ENCODE measurements around the gene LRRC8A.

The LRRC8A gene

DNA sequence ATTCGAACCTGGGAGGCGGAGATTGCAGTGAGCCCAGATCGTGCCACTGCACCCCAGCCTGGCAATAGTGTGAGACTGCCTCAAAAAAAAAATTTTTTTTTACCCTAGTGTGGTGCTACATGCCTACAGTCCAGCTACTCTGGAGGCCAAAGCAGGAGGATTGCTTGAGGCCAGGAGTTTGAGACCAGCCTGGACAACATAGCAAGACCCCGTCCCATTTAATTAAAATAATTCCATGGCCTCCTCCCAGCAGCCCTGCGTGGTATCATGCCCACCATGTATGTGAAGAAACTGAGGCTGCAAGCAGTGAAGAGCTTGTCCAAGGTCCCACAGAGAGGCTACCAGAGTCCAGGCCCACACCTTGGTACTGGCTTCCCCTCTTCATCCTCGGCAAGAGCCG is 19.4 kb downstream of the LRRC8A start:
- no peak for DNase-seq (ENCODE audit: low read depth in 2 of 2)

DNA sequence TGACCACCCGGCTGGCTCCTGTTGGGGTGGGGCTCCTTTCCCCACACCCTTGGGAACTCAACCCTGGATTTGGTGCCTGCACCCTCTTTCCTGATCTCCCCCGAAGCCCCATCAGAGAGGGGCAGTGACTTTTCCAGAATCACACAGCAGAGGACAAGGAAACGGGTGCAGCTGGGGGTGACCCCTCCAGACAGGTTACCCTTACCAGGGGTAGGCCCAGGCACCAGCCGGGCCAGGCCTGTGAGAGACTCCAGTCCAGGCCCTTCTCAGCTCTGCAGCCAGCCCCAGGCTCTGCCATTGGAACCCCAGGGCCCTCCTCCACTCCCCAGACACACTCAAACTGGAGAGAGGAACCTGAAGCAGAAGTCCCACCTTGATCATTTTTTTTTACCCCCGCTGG is 19.9 kb downstream of the LRRC8A start:
- no peak for DNase-seq (ENCODE audit: low read depth in 2 of 2)

DNA sequence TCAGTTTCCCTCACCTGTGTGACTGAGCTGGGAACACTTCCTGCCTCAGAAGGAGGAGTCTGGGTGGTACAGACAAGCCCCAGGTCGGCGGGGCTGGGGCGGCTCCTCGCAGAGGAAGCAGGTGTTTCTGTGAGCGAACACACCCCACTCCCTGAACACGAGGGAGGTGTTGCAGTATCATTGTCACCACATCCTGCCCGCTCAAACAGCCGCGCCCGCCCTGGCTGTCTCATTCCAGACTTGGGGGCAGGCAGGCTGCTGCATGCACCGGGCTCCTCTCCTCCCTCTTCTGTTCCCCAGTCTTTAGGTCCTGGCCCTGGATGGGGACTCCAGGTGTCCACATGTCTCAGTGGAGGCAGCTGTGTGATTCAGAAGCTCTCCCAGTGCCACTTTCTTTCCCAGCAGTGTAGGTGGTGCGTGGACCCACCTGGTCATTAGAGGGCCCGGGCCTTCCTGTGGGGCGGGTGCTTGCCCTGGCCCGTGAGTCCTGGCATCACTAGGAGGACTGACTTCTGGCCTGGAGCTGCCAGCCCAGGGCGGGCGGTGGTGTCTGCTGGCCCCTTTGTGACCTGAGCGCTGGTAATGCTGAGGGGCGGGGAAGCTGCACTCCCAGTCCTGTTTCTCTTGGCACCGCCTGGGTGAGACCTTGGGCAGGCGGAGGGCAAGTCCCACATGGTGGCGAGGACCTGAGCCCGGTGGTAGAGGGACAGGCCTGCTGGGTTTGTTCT is 20.6 kb downstream of the LRRC8A start:
- peak; percentile 73 to 76 for DNase-seq (ENCODE audit: low read depth in 2 of 2)

DNA sequence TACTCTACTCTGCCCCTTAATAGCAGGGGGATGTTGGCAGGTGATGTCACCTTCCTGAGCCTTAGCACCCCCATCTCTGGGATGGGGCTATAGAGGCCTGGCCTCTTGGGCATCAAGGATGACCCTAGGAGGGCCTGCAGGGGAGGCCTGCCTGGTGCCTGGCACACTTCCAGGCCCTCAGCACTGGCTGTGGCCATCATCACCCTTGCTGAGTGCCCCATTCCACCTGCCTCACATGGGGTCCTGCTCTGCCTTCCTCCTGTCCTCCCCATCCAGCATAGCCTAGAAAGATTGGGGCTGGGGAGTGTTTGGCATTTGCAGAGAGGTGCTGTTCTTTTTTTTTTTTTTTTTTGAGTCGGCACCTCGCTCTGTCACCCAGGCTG is 21.1 kb downstream of the LRRC8A start:
- no peak for DNase-seq (ENCODE audit: low read depth in 2 of 2)

DNA sequence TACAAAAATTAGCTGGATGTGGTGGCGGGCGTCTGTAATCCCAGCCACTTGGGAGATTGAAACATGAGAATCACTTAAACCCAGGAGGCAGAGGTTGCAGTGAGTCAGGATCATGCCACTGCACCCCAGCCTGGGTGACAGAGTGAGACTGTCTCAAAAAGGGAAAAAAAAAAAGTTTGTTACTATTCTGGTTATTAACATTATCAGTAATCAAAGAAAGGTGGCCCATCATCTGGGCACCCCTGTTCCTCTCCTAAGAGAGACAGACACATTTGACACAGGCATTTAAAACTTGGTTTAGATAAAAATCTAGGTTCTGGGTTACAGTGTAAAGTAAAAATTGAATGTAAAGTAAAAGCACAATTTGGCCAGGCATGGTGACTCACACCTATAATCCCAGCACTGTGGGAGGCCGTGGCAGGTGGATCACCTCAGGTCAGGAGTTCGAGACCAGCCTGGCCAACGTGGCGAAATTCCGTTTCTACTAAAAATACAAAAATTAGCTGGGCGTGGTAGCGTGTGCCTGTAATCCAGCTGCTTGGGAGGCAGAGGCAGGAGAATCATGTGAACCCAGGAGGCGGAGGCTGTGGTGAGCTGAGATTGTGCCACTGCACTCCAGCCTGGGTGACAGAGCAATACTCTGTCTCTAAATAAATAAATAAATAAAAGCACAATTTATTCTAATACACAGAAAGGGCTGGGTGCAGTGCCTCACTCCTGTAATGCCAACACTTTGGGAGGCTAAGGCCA is 22.1 kb downstream of the LRRC8A start:
- no peak for DNase-seq (ENCODE audit: low read depth in 2 of 2)

DNA sequence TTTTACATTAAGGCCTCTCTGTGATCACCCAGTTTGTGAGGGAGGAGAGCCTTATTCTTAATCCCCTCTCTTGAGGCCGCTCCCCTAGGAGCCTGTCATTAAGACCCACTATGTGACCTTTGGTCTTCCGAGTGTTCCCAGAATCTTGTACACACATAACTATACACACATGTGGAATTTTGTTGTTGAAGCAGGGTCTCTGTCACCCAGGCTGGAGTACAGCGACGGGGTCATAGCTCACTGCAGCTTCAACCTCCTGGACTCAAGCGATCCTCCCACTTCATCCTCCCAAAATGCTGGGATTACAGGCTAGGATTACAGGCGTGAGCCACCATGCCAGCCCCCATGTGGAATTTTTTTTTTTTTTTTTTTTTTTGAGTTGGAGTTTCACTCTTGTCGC is 24.0 kb downstream of the LRRC8A start:
- no peak for DNase-seq (ENCODE audit: low read depth in 2 of 2)

DNA sequence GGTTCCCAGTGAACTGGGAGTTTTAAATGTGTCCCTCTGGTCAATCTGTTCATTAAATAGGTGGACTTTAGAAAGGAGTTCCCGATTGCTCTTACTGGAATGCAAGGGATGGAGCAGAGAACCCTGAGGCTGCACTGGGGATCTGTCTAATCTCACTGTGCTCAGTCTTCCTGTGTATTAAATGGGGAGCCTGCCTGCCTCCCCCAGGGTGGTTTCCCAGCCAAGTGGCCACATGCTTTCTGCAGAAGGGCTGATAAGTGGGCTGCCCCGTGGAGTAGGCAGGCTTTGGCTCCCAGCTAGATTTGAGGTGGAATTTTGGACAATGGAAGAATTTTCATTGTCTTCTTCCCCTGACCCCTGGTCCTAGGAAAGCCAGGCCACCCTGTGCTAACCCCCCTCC is 24.8 kb downstream of the LRRC8A start:
- no peak for DNase-seq (ENCODE audit: low read depth in 2 of 2)

DNA sequence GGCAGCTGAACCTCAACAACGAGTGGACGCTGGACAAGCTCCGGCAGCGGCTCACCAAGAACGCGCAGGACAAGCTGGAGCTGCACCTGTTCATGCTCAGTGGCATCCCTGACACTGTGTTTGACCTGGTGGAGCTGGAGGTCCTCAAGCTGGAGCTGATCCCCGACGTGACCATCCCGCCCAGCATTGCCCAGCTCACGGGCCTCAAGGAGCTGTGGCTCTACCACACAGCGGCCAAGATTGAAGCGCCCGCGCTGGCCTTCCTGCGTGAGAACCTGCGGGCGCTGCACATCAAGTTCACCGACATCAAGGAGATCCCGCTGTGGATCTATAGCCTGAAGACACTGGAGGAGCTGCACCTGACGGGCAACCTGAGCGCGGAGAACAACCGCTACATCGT is 26.4 kb downstream of the LRRC8A start:
- DNase-seq (ENCODE audit: low read depth in 2 of 2) = no peak

DNA sequence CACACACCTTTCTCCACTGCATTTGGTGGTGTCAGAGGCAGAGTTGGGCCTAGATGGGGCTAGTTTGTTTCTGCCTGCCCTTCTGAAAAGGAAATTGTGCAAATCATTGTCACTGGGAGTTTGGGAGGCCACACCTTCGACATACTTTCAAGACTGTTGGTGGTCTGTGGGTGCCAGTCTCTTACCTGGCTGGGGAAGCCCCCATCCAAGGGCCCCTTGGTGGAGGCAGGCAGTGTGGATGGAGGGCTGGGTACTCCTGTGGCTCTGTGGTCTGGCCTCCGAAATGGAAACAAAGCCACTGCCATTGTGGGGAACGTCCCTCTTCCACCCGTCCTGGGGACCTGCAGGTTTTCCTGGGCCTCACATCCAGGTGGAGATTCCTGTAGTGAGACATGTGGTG is 27.9 kb downstream of the LRRC8A start:
- DNase-seq (ENCODE audit: low read depth in 2 of 2) = no peak

DNA sequence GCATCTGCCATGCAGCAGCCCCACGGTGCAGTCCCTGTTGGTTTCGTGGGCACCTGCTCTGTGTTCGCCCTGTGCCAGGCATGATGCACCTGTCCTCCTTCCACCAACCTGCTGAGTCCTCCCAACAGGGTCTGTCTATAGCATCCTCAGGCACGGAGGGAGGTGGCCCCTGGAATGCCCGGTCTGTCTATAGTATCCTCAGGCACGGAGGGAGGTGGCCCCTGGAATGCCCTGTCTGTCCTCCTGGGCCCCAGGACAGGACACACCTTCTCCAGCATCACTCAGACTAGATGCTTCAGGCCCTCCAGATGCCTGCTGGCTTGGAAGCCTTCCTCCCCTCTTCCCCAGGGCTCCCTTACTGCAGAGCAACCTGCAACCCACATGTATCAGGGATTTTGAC is 29.0 kb downstream of the LRRC8A start:
- DNase-seq (ENCODE audit: low read depth in 2 of 2) = no peak

DNA sequence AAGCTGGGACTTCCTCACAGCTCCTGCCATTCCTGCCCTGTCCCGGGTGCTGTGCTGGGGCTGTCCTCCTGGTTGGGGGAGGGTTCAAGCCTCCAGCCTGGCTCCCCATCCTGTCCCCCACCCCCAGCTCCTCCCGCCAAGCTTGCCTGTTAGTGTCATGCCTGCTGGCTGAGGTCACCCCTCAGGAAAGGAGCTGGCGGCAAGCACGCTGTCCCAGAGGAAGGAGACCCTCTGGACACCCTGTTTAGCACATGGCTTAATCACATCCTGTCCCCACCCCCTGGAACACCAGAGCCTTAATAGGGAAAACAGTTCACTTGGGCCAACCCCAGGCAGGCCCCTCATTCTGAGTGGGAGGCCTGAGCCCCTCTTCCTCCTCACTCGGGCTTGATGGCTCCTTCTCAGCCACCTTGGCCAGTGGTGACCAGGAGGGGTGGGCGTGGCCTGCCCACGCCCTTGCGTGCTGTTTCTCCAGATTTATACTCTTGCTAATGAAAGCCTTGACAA is 29.6 kb downstream of the LRRC8A start:
- DNase-seq (ENCODE audit: low read depth in 2 of 2) = no peak

DNA sequence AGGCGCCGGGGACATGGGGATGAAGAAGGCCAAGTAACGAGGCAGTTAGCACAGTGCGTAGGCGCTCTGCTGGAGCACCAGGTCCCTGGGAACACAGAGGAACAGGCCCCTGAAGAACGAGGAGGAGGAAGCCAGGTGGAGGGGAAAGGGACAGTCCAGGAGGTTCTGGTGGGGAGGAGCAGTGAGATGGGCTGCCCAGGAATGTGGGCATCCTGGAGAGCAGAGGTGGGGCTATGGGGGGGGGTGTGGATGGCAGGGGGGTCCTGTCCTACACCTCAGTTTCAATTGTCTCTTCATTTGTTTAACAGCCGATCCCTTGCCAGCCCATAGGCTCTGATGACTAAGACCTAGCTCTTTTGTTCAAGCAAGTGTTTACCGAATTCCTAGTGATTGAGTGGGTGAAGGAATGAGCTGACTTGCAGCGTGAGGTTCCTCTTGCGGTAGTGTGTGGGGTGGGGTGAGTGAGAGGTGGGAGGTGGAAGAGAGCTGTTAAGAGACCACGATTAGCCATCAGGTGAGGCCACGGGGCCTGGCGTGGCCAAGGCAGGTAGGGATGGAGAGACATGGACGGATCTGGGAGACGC is 30.4 kb downstream of the LRRC8A start:
- no peak for DNase-seq (ENCODE audit: low read depth in 2 of 2)

DNA sequence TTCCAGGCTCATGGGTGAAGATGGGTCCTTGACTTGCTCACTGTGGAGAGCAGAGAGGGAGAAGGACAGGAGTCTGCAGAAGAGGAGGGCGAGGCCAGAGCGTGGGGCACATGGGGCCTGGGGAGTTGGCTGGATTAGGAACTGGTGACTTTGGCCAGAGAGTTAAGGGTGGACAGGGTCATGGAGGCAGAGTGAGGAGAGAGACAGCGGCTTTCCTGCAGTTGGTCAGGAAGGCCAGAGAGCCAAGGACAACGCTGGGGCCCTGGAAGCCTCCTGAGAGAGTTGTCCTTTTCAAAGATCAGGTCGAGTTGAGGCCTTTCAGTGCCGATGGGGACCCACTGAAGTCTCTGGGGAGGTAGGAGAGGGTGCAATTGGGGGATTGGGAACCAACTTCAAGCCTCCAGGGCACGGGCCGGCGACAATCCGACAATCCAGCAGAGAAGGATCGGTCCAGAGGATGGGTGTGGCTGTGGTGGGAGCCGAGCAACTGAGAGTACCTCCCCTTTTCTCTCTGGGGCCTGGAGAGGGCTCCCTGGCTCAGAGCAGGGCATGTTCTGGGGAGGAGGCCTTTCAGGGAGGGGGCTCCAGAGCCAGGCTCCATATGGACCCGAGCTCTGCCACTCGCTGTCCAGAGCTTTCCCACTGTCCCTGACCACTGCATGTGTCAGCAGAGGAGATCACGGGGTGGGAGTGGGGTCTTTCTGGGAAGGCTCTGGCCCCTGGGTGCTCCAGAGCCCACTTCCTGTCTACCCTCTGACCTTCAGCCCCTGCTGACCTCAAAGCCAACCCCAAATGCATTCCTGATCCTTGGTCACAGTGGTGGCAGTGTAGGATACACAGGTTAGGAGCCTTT is 31.3 kb downstream of the LRRC8A start:
- DNase-seq (ENCODE audit: low read depth in 2 of 2) = no peak

DNA sequence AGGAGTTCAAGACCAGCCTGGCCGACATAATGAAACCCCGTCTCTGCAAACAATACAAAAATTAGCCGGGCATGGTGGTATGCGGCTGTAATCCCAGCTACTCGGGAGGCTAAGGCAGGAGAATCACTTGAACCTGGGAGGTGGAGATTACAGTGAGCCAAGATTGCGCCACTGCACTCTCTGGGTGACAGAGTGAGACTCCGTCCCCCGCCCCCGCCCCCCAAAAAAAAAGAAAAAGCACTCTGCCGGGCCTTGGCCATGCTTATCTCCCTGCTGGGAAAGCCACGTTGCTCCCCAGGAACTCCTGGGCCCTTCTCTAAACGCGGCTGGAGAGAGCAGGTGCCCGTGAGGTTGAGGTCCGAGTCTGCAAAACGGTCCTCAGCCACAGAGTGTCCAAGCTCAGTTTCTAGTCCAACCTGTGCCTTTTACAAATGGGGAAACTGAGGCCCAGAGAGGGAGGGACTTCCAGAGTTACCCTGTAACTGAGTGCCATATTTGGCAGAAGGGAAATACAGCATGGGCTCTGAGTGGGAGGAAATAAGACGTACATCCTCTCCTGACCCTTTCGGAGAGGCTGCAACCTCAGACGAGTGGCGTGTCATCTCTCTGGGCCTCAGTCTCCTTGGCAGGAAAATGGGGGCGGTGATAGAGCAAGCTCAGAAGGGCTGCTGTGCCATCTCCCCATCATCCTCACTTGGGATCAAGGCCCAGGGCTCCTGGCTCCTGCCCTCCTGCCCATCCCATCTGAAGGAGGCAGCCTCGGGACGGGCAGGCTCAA is 32.3 kb downstream of the LRRC8A start:
- DNase-seq (ENCODE audit: low read depth in 2 of 2) = no peak

DNA sequence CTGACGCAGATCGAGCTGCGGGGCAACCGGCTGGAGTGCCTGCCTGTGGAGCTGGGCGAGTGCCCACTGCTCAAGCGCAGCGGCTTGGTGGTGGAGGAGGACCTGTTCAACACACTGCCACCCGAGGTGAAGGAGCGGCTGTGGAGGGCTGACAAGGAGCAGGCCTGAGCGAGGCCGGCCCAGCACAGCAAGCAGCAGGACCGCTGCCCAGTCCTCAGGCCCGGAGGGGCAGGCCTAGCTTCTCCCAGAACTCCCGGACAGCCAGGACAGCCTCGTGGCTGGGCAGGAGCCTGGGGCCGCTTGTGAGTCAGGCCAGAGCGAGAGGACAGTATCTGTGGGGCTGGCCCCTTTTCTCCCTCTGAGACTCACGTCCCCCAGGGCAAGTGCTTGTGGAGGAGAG is 34.3 kb downstream of the LRRC8A start:
- no peak for DNase-seq (ENCODE audit: low read depth in 2 of 2)

DNA sequence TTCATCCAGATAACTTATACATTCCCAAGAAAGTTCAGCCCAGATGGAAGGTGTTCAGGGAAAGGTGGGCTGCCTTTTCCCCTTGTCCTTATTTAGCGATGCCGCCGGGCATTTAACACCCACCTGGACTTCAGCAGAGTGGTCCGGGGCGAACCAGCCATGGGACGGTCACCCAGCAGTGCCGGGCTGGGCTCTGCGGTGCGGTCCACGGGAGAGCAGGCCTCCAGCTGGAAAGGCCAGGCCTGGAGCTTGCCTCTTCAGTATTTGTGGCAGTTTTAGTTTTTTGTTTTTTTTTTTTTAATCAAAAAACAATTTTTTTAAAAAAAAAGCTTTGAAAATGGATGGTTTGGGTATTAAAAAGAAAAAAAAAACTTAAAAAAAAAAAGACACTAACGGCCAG is 34.8 kb downstream of the LRRC8A start:
- no peak for DNase-seq (ENCODE audit: low read depth in 2 of 2)

DNA sequence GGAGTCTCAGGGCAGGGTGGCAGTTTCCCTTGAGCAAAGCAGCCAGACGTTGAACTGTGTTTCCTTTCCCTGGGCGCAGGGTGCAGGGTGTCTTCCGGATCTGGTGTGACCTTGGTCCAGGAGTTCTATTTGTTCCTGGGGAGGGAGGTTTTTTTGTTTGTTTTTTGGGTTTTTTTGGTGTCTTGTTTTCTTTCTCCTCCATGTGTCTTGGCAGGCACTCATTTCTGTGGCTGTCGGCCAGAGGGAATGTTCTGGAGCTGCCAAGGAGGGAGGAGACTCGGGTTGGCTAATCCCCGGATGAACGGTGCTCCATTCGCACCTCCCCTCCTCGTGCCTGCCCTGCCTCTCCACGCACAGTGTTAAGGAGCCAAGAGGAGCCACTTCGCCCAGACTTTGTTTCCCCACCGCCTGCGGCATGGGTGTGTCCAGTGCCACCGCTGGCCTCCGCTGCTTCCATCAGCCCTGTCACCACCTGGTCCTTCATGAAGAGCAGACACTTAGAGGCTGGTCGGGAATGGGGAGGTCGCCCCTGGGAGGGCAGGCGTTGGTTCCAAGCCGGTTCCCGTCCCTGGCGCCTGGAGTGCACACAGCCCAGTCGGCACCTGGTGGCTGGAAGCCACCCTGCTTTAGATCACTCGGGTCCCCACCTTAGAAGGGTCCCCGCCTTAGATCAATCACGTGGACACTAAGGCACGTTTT is 35.4 kb downstream of the LRRC8A start:
- DNase-seq (ENCODE audit: low read depth in 2 of 2) = no peak

DNA sequence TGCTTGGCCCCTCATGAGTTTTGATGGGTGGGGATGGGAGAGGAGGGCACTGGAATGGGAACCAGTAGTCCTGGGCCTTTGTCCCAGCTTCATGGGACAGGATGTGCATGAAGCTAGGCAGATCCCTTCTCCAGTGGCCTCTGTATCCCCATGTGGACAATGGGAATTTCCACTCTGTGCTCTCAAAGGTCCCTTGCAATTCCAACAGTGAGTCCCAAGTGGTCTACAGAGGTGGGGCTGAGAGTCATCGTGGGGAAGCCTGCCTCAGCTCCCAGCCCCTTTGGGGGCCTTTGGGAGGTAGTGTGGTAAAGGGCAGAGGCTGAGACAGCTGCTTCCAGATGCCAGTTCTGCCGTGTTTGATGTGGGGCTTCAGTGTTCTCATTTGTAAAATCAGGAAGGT is 37.0 kb downstream of the LRRC8A start:
- DNase-seq (ENCODE audit: low read depth in 2 of 2) = no peak

DNA sequence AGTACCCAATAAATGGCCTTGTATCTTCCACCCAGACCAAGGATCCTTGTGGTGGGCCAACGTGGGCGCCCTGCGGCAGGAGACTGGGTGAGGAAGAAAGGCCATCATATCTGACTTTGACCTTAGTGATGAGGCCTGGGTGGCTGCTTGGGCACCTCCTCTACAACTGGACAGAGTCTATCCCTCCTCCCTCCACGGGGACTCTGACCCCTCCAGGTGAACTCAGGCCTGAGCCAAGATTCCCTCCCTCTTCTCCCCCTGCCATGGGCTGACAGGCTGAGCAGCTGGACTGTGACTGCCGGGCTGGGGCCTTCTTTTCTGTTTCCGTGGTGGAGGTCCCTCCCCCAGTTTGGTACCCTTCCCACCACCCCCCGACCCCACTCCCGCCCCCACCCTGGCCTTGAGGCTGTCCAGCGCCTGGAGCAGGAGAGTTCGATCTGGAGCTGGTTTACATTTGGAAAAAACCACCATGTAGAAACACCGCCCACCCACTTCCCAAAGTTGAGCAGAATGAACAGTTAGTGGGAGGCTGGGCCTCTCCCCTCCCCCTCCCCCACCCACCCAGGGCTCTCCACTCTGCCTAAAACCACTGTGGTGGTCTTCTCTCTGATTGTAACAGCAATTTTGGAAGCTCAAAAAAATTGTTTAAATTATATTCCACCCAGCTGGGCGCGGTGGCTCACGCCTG is 37.6 kb downstream of the LRRC8A start:
- no peak for DNase-seq (ENCODE audit: low read depth in 2 of 2)

All from stimulated activated CD8-positive, alpha-beta memory T cell treated with anti-CD3 and anti-CD28 coated beads, Interleukin-15, amount 100 ng/mL, for 48 hours (primary cell).